HG03354 (cell line): ENCODE results near the gene MYOM3.

Source experiments
- ATAC-seq: cut with Tn5 transposase; IDR thresholded peaks from one replicate; pipeline ENCODE4 v1.9.1; 2021; ENCODE audit warnings: mild to moderate bottlenecking; ENCODE audit not compliant: unreplicated experiment, poor library complexity, severe bottlenecking

MYOM3 gene

DNA sequence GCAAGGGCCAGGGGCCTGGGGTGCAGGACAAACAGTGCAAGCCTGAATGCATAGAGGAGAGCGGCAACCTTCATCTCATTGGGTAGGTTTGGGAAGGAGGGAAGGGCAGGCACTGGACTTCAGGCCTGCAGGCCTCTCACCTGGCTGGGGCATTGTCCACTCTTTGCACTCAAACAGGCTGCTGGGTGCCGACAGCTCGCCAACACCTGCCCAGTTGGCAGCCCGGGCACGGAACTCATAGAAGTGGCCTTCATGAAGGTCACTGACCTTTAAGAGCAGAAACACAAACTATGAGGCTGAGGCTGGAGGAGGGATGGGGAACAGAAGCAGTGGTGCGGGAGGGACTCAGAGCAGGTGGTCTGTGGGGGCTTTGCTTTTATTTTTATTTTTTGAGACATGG lies 30.7 kb downstream of the MYOM3 start:
- no peak for ATAC-seq

DNA sequence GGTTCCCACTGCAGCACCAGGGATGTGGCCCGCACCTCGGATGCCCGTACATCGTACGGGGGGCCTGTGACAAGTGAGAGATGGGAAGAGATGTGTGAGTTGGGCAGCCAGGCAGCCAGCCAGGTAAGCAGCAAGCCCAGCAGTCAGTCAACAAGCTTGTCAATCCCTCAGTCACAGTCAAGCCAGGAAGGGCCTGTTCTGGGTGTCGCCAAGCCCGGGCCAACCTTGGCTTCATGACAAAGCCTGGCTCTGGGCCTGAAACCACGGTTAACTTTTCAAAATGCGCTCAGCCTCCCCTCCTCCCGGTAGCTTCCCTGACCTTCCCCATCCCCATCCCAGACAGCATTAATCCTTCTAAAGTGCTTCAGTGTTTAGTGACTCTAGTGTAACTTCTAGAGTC lies 31.8 kb downstream of the MYOM3 start:
- ATAC-seq = no peak

DNA sequence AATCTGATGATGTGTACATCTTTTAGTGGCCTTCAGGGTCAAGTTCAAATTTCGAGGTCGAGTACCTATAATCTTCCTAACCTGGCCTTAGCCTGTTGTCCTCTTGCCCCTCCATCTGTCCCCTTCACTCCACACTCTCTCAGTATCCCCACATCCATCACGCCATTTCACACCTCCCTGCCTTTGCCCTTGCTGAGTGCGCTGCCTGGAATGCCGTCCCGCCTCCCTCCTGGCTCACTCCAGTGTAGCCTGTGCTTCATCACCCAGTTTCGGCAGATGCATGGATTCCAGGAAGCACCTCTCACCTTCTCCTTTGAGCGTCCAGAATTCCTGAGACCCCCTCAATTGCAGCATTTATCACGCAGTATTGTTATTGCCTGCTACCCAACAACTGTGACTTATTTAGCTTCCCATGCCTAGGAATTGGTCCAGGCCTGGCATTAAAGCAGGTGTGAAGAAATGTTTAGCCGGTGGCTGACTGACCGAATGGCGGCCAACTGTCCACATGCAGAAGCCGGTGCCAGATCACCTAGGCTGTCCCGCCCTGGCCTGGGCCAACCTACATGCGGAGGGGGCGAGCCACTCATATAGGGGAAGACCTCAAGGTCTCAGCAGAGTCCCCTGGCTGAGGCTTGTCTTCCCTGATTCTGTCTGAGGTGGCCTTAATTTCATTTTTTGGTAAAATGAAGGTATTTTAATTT lies 34.5 kb downstream of the MYOM3 start:
- ATAC-seq = no peak

DNA sequence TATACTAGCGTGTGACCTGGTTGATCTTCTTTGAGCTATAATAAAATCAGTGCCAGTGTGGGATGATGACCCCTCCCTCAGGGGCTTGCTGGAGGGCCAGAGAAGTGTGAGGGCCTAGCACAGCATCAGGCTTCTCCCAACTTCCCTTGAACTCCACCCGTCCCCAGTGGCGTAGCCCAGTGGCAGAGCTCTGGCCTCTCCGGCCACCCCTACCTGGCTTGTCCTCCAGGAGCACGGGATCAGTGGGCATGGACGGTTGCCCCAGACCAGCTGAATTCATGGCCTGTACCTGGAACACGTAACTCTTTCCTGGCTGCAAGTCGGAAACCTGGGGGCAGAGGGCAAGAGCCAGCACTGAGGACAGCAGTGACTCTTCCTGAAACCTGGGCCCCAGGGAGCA lies 36.0 kb downstream of the MYOM3 start:
- no peak for ATAC-seq

DNA sequence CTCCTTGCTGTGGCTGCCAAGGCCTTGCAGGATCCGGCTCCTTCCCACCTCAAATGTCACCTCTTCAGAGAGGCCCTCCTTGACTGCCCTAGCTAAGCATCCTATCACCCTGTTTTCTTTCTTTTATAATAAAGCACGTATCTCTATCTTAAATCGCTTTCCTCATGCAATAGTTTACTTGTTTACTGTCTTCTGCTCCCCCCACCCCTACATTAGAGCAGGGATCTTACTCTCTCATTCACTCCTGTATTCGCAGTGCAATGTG lies 36.4 kb downstream of the MYOM3 start:
- ATAC-seq = no peak

DNA sequence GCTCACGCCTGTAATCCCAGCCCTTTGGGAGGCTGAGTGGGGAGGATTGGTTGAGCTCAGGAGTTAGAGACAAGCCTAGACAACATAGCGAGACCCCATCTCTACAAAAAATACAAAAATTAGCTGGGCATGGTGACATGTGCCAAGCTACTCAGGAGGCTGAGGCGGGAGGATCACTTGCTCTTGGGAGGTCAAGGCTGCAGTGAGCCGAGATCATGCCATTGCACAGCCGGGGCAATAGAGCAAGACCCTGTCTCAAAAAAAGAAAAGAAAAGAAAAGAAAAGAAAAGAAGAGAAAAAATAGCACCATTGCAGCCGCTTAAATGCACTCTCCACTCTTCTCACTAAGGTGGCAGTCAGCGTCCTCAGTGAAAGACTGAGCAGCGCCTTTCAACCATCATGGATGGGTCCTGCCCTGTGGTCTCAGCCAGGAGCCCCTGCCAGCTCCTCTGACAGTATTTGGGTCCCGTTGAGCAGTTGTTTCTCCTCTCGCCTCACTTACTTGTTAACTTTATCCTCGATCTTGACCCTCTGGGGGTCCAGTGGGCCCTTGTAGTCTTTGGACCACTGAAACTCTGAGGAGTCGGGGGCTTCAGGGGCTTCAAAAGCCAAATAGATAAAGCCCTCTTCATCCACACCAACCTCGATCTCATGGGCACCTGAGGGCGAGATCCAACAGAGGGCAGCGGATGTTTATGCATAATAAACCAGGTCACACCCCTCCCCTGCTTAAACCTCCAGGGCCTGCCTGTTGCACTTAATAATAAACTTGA lies 36.9 kb downstream of the MYOM3 start:
- no peak for ATAC-seq

DNA sequence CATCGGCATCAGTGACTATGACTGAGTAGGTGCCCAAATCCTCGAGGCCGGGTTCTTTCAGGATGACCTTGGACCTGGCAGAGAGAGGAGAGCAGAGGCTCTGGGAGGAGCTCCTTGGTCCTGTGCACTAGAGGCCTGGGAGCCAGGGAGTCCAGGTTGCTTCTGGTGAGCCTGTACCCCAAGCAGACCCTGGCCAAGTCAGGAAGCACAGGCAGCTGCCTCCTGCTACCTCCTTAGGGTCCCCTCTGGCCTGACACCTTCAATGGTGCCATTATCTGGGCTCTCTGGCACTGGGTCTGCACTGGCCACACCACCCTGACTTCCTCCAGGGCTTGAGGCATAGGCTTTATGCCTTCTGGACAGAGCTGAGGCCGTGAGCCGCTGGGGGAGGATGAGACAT lies 37.7 kb downstream of the MYOM3 start:
- ATAC-seq = no peak

DNA sequence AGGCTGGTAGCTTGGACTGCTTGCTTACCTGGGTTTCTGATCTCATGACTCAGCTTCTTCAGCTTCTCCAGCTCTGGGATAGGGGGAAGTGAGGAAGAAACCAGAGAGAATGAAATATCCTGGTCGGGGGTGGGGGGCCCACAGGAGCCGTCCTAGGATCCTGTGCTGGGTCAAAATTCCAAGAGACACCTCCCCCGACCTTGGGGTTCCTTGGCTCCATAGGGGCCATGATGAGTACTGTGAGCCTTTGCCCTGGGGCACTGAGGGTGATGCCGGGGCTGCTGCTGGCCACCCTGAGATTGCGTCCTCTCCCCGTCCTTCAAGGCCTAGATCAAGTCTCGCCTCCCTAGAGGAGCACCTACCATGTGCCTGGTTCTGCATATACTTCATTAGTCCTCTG lies 40.0 kb downstream of the MYOM3 start:
- no peak for ATAC-seq

DNA sequence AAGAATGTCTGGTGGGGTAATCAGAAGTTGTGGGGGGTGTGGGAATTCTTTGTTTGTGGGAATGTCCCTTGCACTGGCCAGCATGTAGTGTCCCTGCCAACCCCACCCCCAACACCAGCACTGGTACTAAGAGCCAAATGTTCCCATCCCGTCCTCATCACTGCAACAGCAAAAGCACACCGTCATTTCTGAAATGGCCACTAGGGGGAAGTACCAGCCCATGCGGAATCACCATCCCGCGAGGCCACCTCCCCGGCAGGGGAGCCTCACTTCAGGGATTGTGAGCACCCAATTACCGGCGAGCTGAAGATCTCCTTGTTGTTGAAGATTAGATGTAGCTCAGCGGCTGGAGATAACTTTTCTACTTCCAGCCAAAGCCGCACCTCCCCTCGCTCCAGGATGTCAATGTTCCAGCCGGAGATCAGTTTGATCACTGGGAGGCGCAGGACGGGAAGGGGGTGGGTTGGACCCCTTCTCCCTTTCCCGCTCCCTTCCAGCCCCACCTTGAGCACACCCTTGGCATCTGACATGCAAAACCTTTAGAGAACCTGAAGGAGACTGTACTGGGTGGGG lies 41.0 kb downstream of the MYOM3 start:
- no peak for ATAC-seq

DNA sequence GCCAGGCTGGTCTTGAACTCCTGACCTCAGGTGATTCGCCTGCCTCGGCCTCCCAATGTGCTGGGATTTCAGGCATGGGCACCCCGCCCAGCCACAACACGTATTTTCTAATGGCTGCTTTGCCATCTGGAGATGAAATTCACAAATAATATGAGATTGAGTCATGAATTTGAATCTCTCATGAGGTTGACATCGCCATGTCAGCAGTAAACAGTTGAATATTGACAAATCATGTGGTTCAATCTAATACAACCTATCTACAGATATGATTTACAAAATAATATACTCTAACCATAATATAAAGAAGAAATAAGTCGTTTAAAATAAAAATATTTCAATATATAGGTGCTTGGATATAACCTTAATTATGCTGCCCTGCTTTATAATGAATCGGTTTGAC lies 42.1 kb downstream of the MYOM3 start:
- no peak for ATAC-seq

DNA sequence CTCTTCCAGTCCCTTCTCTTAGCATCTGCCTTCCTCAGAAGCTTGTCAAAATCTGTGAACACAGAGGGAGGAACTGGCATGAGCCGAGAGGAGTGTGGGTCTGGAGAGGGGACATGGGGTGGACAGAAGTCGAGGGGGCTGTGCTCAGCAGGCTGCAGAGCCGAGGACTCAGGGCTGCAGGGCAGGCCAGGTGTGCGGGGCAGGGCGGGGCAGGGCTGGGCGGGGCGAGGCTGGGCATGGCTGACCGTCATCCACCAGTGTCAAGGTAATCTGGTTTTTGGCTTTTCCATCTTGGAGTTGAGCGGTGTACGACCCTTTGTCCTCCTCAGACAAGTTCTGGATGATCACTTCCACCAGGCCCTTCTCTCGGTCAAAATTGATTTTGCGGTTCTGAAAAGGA lies 44.0 kb downstream of the MYOM3 start:
- ATAC-seq = no peak

DNA sequence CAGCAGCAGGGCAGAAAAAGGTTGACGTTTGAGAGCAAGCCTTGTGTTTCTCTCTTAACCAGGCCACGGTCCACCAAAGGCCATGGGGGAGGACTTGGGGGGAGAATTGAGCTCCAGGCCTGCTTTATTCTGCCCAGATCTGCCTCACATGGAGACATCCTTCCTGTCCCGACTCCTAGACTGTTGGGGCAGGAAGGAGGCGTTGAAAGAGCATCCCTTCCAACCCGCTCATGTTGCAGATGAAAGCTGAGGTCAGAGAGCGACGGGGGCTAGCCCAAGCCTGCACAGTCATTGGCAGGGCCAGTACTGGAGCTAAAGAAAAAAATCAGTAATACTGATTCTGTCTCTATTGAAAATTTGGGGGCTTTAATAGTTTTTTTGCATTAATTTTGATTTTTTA lies 46.6 kb downstream of the MYOM3 start:
- no peak for ATAC-seq

DNA sequence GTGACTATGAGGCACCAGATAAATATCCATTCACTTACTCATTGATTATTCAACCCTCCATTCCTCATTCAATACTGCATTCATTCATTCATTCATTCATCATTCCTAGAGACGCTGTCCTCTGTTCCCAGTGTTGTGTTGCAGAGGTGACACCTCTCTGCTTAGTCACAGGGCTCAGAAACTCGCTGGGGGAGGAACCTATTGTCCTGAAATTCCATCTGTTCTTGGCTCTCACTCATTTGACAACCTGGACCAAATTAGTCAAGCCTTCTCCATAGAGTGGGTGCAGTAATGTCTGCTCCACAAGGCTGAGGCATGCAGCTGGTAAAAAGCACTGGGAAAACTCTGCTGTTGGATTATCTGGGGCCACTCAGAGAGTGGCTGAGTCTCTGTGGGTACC lies 49.7 kb downstream of the MYOM3 start:
- no peak for ATAC-seq

DNA sequence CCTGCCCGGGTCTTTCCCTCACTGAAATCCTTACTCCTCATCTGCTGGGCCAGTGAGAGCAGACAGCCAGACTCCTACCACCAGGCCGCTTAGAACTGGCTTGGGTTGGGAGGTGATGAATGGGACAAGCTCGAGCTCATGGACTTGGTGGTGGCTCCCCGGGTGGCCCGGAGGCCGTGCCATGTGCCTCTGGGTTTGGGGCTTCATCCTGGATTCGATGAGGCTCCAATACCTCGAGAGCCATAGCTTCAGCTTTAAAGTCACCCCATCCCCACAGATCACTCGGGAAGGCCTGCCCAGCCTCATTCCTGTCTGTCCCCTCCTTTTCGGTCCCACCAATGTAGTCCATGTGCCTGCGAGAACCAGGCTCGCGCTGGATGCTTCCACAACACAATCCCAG lies 51.5 kb downstream of the MYOM3 start:
- no peak for ATAC-seq

DNA sequence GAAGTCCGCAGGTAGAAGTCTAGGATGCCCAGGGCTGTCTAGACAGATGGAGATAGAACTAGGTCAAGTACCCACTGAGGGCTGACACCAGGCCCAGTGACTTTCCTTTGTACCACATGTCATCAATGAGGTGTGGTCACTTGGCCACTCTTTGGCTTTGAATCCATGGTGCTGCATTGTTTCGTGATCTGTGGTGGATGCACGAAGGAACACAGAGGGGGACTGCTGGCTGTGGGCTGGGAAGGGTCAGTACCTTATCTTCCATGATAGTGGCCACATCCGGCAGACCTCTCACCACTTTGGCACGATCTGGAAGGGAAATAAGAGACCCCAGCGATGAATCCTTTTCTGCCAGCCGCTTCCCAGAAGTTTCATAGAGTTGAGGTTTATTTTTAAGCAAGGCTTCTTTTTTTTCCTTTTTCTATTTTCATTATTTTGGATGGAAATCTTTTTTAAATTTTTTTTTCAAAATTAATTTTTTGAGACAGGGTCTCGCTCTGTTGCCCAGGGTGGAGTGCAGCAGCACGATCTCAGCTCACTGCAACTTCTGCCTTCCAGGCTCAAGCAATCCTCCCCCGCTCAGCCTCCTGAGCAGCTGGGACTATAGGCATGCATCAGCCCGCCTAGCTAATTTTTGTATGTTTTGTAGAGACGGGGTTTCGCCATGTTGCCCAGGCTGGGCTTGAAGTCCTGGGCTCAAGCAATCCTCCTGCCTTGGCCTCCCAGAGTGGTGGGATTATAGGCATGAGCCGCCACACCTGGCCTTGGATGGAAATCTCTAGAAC lies 53.1 kb downstream of the MYOM3 start:
- ATAC-seq = no peak

DNA sequence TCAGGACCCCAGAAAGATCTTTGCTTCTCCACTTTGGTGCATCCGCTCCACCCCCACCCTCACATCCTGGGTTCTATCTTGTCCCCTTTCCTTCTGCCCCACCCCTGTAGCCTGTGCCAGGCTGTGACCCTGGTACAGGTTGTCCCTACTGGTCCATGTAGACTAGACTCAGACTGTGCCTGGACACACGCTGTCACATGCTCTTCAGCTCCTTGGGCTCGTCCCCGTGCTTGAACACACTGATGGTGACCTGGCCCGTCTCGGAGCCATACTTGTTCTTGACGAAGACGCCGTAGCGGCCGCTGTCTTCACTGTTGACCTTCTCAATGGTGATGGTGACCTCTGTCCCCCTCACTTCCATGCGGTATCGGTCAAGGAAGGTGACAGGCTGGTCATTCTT lies 54.8 kb downstream of the MYOM3 start:
- ATAC-seq = no peak

DNA sequence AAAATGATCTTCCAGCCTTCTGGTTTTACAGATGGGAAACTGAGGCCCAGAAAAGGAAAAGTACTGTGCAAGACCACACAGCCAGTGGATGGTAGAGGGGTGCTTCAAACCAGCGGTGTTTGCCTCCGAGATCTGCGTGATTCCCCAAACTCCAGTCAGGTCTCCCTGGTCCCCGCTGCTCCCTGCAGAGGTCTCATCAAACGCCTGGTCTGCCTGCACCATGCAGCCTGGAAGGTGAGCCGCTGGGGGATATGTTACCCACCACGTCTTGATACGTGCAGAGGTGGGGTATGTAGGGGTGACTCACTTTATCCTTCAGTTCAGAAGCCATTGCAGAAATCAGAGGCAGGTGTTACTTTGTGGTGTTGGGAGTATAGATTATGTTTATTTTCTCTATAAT lies 56.3 kb downstream of the MYOM3 start:
- no peak for ATAC-seq

DNA sequence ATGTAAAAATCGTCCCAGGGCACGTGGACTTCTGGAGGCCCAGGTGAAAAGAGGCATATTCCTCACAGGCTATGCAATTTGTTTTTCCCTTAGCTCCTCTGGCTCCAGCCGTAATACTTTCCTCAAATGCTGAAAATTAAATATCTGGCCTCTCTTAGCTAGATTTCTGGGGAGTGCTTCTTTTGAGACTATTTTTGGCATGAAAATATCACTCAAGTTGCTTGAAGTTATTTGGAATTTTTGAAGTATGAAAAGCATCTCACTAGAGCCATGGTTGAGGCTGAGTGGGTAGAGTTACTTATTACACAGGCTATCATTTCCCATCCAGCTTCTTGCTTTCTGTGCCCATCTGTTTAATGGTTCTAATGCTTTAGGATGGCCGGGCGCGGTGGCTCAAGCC lies 59.7 kb downstream of the MYOM3 start:
- ATAC-seq = no peak

DNA sequence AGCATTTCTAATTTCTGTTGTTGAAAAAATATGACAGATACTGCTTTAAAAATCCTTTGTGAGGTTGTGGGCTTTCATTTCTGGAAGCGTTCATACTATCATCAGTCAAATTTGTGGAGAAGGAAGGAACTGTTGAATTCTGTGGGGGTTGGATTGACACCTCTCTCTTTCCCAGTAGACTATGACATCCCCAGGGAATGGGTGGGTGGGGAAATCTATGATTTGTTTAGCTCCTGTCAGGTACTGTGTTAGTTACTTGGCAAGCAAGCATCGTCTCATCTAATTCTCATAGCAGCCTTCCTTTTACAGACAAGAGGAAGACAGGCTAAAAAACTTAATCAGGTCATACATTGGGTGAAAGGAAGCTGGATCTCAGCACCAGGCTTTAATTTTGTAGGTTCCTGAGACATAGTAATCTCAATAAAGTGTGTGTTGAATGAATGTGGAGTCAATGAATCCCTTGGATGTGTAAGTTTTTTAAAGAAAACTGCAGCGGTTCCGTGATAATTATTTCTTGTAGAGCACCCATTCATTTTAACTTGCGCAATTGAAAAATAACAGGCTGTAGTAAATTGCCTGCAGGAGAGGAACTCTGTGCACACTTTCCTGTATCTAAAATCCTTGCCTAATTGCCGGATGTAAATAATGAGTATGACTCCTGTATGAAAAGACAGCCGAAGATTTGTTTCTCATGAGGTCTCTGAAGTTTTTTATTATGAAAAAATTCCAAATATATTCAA lies 60.6 kb downstream of the MYOM3 start:
- no peak for ATAC-seq

DNA sequence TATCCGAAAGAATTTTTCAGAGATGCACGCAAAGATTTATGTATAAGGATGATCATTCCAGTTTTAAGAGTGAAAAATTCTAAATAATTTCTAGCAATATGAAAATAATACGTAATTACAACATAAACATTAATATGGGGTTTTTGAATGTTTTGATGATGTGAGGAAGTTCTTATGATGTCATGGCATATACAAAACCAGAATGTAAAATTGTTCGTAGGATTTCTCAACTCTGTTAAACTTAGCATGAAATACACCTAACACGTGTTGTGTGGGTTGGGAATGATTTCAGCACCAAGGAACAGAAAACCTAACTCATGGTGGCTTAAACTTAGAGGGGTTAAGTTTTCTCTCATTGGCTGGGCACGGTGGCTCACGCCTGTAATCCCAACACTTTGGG lies 62.2 kb downstream of the MYOM3 start:
- no peak for ATAC-seq
